8988T (cell line): ENCODE results near the gene NCOR1.
"Not testable (repeated sequence)": the region's sequence is repeated elsewhere in the genome, so short reads cannot be mapped to it uniquely, and the experiment has no call there.

Experiments used
- DNase-seq: peaks from one replicate; pipeline ENCODE4 v3.0.0; 2011

Gene NCOR1

DNA sequence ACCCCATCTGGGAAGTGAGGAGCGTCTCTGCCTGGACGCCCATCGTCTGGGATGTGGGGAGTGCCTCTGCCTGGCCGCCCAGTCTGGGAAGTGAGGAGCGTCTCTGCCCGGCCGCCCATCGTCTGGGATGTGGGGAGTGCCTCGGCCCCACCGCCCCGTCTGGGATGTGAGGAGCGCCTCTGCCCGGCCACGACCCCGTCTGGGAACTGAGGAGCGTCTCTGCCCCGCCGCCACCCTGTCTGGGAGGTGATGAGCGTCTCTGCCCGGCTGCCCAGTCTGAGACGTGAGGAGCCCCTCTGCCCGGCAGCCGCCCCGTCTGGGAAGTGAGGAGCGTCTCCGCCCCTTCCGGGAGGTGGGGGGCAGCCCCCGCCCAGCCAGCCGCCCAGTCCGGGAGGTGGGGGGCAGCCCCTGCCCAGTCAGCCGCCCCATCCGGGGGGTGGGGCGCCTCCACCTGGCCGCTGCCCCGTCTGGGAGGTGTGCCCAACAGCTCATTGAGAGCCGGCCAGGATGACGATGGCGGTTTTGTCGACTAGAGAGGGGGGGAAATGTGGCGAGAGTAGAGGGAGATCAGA is 69.9 kb downstream of the NCOR1 start:
- DNase-seq = not testable (repeated sequence)

DNA sequence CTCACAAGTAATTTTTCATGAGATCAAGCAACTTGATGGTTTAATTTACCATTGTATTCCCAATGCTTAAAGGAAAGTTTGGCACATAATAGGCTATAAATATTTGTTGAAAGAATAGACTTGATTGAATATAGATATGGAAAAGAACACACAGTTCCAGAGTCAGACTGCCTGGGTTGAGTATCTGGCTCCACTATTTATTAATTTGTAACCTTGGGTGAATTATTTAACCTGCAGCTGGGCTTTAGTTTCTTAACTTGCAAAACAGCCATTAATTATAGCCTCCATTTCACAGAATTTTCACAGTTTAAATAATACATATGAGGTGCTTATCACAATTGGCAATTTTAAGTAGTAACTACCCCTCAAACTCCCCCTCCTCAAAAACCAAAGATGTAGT is 73.6 kb downstream of the NCOR1 start:
- no peak for DNase-seq

DNA sequence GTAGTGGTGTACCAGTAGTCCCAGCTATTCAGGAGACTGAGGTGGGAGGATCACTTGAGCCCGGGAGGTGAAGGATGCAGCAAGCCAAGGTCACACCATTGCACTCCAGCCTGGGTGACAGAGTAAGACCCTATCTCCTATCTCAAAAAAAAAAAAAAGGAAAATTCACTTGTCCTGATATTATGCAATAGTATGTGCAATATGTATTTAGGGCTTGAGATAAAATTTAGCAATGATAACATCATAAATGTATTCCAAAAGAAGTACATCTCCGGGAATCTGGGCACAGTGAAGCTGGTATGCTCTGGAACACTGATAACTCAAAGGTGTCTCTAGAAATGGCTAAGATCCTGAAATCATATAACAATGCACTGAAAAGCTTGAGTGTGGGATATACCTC is 74.5 kb downstream of the NCOR1 start:
- DNase-seq = no peak

DNA sequence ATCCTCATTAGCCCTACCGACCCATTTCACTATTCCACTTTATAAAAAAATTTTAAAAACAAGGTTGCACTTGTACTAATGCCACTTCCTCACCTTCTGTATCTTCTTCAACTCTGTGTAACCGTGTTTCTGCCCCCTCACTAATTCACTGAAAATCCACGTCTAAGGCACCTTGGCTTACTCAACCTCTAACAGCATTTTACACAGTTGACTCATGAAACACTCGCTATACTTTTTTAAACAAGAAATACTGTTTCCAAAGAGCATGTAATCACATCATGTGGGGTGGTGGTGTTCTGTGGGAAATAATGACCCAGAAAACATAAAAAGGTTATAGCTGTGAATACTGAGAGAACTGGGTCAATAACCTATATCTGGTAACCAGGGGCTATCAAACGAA is 79.9 kb downstream of the NCOR1 start:
- no peak for DNase-seq

DNA sequence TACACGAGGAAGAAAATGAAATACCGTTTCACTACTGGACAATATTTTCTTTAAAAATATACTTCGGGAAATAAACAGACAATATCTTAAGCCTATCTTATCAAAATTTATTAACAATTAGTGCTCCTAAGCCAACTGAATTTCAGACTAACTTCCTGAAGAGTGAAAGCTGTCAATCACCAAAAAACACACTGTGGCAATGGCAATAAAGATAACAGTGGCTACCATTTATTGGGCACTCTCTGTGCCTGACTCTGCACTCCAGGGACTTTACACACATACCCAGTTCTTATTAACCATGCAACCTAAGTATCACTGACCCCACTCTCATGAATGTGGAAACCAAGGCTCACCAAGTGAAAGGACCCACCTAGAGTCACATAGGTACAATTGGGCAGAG is 83.7 kb downstream of the NCOR1 start:
- DNase-seq = no peak

DNA sequence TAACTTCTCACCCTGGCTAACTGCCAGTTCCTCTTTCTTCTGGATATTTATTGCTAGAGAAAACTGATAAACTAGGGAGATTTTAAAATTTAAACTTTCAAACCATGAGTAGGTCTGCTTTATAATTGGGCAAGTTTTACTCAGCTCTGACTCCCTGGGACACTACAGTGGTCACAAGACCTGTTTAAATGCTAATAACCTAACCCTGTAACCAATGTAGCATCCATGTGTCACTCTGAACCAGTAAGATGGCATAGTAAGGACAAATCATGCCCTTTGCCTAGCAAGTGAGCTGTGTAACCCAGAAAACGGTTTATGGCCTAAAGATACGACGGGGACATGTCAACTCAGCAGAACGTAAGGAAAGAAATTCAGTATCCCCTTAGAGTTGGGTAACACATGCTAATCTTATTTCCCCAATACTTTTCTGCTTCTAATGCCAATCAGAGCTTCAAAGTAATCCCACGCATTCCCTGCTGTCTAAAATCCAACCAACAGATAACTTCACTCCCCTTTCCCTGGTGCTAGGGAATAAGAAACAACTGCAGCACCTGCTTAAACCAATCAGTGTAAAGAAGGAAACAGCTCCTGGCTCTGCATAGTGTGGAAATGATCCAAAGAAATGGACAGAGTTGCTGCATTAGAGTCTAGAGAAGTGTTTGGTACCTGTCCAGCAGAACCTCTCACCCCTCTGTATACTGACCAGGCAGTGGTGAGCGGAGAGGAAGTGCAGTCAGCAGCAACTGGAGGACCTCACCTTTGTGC is 85.7 kb downstream of the NCOR1 start:
- no peak for DNase-seq

DNA sequence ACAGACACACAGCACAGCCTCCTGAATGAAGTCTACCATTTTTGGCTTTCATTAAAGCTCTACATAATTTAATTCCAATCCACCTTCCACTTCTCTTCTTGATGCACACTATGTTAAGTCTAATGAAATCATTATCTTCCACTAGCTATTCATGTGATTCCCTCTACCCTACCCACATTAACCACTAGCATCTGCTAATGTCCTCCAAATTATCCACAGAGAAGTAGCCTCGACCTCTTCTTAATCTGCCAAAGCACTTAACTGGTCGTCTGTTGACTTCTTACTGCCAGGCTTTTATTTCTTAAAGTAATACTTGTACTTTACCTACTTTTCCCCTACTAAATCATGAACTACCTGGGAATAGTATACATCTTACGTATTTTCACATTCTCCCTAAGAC is 91.8 kb downstream of the NCOR1 start:
- DNase-seq = no peak

DNA sequence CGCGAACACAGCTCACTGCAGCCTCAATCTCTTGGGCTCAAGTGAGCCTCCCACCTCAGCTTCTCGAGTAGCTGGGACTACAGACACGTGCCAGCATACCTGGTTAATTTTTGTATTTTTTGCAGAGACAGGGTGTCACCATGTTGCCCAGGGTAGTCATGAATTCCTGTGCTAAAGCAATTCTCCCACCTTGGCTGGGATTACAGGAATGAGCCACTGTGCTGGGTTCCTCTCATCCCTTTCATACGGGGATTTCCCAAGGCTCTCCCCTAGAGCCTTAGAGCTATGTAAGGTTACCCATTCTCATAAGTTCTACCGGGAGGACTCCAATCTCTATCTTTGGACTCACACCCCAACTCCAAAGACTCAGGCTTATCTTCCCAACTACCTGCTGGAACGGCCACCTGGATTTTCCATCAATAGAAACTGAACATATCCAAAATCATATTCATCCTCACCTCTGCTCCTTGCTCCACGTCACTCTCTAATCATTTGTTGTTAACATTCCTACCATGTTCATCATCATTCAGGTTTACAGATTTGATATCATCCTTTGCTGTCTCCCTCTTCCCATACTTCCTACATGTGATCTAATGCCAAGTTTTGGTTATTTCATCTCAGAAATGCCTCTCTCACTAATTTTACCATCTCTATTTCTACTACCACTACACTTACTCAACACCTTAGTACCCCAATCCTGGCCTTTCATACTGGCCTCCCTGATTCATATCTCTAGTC is 92.5 kb downstream of the NCOR1 start:
- DNase-seq = no peak

DNA sequence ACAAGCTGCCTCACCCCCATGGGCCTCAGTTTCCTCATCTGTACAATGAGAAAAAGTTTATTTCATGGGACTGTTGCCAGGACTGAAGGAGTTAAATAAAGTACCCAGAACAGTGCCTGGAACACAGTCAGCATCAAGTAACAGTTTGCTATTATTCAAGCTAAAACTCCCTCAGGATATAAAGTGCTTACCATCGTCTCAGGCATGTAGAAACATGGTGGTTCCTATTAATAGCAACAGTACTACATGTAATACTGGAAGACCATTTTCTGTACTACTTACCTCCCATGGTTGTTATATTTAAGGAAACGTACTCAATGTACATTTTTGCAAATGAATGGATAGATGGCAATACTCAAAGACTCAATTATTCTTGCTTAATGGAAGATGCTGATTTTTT is 93.4 kb downstream of the NCOR1 start:
- DNase-seq = no peak

DNA sequence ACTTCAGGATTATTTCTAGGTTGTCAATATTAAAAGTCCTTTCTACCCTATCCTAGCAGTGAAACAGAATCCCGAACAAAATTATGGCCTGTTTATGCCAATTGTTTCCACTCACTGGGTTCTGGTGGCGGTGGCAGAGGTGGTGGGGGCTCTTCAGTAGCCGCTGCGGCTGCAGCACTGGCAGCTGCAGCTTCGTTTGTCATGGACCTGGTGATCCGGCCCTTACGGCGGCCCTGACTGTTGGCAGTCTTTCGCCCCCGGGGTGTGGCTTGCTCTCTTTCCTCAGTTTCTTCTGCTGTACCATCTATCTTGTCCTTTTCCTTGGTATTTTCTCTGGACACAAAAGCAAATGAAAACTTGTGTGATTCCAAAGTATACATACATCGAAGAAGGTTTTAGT is 94.4 kb downstream of the NCOR1 start:
- no peak for DNase-seq

DNA sequence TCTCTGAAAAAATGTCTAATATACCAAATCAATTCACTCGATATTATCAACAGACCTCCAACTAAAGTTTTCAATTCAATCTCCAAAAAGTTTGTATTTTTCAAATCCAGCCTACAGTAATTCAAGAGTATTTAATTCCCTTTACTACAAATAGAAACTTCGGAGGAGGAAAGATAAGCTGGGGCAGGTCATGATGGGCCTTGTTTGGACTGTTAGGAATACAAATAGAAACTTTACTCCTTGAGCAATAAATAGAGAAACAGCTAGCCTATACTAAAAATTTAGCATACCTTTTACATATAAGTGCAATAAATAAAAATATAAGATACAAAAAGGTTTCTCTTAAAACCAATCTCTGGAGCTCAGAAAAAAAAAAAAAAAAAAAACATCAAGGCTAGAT is 98.2 kb downstream of the NCOR1 start:
- no peak for DNase-seq

DNA sequence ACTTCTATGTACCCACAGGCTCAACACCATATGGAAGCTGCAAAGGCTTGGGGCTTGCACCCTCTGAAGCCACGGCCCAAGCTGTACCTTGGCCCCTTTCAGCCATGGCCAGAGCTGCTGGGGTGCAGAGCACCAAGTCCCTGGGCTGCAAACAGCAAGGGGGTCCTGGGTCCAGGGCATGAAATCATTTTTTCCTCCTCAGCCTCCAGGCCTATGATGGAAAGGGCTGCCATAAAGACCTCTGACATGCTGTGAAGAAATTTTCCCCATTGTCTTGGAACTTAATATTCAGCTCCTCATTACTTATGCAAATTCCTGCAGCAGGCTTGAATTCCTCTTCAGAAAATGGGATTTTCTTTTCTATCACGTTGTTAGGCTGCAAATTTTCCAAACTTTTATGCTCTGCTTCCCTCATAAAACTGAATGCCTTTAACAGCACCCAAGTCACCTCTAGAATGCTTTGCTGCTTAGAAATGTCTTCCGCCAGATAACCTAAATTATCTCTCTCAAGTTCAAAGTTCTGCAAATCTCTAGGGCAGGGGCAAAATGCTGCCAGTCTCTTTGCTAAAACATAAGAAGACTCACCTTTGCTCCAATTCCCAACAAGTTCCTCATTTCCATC is 100.1 kb downstream of the NCOR1 start:
- DNase-seq = not testable (repeated sequence)

DNA sequence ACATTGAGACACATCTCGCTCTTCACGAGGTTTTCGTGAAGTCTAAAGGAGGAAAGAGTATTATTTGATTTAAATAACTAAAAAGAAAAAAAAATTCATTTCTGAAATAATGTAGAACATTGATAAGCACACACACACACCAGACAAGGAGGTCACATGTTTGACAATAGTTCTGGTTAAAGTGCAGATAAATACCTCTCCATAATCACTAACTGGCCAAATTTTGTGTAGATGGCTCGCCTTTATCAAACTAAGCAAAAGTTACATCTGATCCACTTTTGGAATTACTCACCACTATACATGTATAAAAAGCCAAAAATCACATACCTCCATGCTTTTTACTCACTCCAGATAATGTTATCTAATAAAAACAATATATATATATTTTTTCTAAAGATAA is 106.5 kb downstream of the NCOR1 start:
- DNase-seq = no peak

DNA sequence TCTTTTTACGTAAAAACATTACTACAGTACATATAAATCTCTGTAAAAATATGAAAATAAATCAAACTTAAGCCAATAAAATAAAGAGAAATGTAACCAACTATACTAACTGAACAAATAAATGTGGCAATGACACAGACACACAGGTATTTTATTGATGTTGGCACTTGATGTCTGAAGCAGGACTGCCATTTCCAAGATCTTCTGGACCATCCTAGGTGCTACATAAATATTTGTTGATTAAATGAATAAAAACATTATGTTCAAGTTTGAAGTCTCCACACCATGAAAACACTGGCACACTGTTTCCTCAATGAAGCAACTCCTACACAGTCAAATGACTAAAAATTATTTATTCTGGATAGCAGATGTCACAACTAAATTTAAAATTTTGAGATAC is 106.9 kb downstream of the NCOR1 start:
- no peak for DNase-seq

DNA sequence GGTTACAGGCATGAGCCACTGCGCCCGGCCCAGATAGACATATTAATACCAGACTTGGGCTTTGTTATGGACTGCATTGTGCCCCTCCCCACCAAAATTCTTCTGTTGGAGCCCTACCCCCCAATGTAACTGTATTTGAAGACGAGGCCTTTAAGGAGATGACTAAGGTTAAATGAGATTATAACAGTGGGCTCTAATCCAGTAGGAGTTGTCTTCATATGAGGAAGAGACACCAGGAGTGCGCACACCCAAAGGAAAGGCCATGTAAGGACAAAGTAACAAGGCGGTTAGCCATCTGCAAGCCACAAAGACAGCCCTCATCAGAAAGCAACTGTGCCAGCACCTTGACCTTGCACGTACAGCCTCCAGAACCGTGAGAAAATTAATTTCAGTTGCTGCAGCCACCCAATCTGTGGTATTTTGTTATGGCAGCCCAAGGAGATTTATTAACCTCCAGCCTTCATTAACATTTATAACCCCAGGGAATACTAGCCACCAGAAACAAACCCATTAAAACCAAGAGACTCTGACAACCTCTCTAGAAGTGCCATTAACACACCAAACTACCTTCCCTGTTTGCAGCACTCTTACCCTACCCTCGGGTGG is 108.1 kb downstream of the NCOR1 start:
- no peak for DNase-seq

DNA sequence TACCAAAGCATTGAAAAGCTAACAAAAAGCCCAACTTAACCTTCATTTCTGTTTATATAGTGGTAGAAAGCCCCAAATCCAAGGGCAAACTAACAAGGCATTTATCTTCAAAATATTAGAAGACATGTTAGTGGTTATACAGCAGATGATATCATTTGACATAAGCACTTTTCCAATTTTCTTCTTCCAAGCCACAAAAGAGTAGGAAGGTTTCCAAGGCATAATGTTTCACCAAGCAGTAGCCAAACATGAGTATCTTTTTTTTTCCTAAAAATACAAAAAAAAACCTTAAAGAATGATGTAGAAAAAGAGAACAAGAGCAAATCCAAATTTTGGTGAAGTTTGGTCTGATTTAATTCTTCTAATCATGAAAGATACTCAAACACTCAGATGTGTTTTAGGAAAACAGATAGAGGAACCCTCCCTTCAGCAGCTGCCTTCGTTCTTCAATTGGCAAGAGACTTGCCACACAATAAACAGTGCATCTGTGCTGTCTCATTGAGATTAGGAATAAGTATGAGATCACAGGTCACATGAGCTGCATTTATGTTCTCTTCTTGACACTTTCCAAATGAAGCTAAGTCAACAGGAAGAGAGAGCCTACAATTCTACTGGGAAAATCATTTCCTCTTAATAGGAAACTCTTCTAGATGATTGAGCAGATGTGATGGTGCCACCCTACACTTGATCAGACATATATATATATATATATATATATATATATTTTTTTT is 109.0 kb downstream of the NCOR1 start:
- DNase-seq = no peak

DNA sequence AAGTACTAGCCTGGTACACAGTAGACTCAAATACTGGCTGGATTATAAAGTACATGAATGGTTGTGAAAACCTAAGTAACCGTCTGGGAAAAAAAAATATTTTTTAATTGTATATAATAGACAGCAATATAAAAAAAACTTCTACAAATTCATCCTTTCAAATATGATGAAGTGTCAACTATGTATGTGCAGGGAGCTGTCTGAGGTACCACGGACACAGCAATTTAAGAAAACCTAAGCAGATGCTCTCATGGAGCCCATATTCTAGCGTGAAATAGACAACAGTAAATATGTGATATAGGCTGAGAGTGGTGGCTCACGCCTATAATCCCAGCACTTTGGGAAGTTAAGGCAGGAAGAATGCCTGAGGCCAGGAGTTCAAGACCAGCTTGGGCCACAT is 111.1 kb downstream of the NCOR1 start:
- no peak for DNase-seq

DNA sequence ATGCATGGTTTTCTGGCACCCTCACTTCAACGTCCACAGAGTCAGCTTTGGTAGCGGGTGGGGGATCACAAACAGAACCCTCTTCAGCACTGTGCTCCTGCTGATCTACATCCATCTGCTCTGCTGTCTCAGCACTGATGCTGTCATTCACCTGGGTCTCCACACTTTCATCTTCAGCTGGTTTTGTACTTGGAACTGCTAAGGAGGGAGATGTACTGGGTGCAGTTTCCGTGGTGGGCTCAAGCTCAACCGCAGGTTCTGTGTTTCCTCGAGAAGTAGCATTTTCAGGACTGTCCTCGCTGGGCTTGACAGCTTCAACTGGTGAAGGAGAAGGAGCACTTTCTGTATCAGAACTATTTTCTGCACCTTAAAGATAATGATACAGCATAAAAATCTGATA is 113.9 kb downstream of the NCOR1 start:
- no peak for DNase-seq

DNA sequence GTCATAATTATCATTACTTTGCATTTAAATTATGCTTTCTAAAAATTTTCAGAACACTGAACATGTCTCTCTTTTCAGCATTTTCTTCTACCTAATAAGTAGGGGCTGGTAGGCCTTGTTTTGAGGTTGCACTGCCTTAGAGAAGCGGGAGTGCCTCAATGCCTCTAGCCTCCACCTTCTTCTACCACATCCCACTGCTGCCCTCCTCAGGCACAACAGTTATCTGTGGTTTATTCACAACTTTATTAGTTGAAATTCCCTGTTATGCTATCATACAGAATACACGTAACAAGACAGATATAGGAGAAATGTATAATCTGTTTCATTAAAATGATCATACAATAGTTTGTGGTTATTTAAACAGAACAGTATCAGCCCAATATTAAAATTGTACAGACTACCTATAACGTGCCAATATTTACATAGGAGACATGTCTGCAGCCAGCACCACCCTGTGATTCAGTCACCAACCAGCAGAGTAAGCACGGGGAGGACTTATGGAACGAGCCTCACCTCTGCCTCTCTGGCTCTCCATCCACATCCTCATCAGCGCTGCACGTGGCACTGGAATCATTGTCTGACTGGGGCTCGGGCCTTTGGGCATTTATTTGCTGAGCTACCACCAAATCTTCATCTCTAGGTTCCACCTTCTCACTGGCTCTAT is 114.5 kb downstream of the NCOR1 start:
- DNase-seq = no peak

DNA sequence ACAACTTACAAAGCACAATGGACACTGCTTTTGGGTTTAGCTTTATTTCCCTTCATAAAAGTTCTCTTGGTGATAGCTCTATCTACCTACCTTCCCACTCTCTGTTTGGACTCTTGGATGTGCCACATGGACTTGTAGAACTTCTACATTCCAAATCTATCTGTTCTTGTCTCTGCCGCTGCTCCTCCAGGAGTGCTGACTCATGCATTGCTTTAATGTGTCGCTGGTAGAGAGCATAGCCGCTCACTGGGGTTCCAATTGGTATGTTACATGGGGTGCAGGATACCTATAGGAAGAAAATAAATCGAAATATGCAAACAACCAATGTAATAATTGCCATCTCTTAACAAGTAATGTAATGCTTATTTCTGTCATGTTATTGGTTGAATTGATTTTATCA is 123.6 kb downstream of the NCOR1 start:
- DNase-seq = no peak

DNA sequence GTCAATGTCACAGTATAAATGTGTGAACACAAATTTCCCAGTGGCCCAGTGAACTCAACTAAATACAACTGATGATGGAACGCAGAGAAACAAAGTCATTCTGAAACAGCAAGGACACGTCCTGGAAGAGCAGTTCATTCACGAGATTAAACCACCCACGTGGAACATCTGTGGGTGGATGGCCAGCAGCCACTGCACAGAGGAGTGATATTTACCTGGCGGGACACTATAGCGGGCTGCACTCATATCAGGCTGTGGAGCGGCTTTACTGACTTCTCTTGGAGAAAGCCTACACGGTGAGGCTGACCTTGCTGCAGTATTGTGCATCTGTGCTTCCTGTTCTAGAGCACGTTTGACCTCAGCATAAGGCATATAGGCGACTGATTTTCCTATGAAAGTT is 128.4 kb downstream of the NCOR1 start:
- DNase-seq = no peak

DNA sequence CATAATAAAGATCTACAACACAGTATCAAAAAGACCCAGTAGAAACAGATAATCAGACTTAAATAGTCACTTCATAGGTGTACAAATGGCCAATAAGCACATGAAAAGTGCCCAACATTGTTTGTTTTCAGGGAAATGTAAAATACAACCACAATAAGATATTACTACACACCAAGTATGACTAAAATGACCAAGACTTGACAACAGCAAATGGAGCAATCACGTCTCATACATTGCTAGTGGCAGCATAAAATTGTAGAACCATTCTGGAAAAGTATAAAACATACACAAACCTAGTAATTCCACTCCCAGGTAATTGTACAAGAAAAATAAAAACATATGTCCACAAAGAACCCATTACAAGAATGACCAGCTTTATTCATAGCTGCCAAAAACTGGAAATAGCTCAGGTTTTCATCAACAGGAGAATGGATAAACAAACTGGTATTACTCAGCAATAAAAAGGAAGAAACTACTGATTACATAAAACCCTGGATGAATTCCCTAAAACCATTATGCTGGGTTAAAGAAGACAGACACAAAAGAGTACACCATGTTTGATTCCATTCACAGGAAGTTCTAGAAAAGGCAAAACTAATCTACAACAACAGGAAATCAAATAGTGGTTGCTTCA is 130.2 kb downstream of the NCOR1 start:
- no peak for DNase-seq
